ENCODE data around the gene TTC29.
"Not testable (repeated sequence)": the region's sequence is repeated elsewhere in the genome, so short reads cannot be mapped to it uniquely, and the experiment has no call there.

Gene TTC29

DNA sequence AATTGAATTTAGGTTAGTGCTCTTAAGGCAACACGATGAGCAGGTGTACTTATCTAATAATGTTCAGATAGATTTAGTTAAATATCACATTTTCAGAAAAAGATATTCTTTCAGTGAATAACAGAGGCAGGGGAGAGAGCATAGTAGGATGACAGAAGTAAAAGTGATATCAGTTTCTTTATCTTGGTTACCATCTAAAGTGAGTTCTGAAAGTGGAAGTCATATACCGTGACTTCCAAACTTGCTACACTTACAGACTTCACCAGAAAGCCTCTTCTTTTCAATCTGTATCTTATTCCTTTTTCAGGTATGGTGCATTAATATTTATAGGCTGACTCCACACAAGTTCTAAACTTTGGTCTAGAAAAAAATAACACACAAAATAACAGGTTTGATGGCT lies 182.1 kb downstream of the TTC29 start:
- in situ Hi-C loops (cut with MboI; ENCODE audit: low pct_unique_long_range_greater_than_20kb, low sequenced_read_pairs): no loop called here
- DNase-seq: peak; percentile 2

DNA sequence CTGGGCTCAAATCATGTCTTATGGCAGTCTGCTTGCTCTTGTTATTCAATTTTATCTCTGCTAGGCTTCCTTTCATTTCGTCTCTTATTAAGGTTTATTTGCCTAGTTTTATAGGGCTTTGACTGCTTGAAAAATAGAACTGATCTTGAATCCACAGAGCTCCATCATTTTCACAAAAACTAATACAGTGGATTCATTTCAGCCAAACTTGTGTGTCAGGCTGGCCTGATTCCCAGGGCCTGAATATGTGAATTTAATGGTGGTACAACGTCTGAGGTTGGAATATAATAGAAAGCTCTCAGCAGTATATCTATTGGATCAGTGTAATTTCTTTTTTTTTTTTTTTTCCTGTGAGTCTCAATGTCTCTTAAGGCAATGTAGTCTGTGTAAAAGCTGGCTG lies 183.6 kb downstream of the TTC29 start:
- no peak for DNase-seq
- in situ Hi-C loops (cut with MboI; ENCODE audit: low pct_unique_long_range_greater_than_20kb, low sequenced_read_pairs): no loop called here

- in situ Hi-C loops (cut with MboI; ENCODE audit: low pct_unique_long_range_greater_than_20kb, low sequenced_read_pairs): no loop called here
- DNase-seq: no peak
These were observed 203.2 kb downstream of the TTC29 start for GRCh38 chr4:146742416-146742815.

DNA sequence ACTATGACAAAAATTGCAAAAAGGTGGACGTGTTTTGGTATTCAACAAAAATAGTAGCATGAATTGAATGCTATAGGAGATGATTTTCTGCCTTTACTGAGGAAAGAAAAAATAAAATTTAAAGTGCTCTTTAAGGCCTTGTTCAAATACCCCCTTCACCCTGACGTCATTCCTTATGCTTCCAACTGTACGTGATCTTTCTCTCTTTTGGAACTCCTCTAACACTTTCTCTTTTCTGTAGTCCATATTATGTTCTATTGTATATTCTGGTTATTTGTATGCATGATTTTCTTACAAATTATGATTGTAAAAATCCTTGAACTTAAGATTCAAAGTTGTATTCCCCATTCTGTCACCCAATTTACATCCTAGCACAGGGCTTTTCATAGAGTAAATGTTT lies 206.5 kb downstream of the TTC29 start:
- in situ Hi-C loops (cut with MboI; ENCODE audit: low pct_unique_long_range_greater_than_20kb, low sequenced_read_pairs): no loop called here

DNA sequence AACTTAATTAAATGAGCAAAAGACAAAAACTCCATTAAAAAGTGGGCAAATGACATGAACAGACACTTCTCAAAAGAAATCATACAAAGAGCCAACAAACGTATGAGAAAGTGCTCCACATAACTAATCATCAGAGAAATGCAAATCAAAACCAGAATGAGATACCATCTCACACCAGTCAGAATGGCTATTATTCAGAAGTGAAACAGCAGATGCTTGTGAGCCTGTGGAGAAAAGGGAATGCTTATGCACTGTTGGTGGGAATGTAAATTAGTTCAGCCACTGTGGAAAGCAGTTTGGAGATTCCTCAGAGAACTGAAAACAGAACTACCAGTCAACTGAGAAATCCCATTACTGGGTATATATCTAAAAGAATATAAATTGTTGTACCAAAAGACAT lies 222.1 kb downstream of the TTC29 start:
- DNase-seq; in situ Hi-C loops (cut with MboI; ENCODE audit: low pct_unique_long_range_greater_than_20kb, low sequenced_read_pairs): not testable (repeated sequence)

More for the DNA sequence above, 206.5 kb downstream of the TTC29 start:
- no peak for DNase-seq

- in situ Hi-C loops (cut with MboI; ENCODE audit: low pct_unique_long_range_greater_than_20kb, low sequenced_read_pairs): no loop called here
- DNase-seq: no peak
These were observed 235.7 kb downstream of the TTC29 start for GRCh38 chr4:146709956-146710355.

DNA sequence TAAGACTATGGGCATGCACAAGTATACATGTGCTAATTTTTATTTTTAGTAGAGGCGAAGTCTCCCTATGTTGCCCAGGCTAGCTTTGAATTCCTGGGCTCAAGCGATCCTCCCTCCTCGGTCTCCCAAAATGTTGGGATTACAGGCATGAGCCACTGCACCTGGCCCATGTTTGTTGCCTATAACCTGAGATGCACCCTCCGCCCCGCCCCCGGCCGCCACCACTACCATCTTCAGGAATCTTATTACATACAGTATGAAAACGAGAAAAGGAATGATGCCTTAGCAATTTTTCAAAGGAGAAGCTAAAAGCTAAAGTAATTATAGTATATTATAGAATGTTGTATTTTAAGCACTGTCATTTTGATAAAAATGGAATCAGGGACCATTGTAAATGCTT lies 245.8 kb downstream of the TTC29 start:
- no peak for DNase-seq
- in situ Hi-C loops (cut with MboI; ENCODE audit: low pct_unique_long_range_greater_than_20kb, low sequenced_read_pairs): no loop called here

DNA sequence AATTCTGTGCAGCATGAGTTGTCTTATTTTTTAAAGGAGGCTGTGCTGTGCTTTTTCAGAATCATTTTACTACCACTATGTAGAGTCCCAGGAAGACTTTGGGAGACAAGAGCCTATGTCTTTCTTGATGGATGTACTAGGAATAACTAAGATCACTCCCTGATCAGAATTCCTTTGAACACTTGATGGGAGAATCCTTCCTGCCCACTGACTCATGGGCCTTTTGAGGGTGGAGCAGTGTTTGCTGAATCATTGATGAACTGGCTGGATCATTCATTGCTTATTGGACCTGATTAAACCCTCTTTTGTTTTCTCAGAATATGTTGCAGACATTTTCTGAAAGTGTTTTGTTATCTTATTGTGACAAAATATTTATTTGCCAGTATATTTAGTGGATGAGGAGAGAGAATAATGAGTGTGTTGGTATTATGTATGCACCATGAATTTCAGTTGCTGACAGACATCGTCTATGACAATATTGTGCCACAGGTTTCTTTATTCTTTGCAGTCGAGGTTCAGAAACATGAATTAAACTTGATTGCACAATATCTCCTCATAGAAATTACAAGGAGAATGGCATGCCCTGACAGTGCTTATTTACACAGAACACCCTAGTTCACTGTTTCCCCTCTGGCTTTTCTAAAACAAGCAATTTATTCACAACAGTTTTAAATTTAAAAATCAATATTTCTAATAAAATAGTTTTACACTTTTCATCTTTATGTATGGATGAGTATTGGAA lies 270.7 kb downstream of the TTC29 start:
- in situ Hi-C loops (cut with MboI; ENCODE audit: low pct_unique_long_range_greater_than_20kb, low sequenced_read_pairs): no loop called here

DNA sequence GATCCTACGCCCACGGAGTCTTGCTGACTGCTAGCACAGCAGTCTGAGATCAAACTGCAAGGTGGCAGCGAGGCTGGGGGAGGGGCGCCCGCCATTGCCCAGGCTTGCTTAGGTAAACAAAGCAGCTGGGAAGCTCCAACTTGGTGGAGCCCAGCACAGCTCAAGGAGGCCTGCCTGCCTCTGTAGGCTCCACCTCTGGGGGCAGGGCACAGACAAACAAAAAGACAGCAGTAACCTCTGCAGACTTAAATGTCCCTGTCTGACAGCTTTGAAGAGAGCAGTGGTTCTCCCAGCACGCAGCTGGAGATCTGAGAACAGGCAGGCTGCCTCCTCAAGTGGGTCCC lies 281.7 kb downstream of the TTC29 start:
- DNase-seq; in situ Hi-C loops (cut with MboI; ENCODE audit: low pct_unique_long_range_greater_than_20kb, low sequenced_read_pairs): not testable (repeated sequence)

More for the DNA sequence above, 270.7 kb downstream of the TTC29 start:
- no peak for DNase-seq

DNA sequence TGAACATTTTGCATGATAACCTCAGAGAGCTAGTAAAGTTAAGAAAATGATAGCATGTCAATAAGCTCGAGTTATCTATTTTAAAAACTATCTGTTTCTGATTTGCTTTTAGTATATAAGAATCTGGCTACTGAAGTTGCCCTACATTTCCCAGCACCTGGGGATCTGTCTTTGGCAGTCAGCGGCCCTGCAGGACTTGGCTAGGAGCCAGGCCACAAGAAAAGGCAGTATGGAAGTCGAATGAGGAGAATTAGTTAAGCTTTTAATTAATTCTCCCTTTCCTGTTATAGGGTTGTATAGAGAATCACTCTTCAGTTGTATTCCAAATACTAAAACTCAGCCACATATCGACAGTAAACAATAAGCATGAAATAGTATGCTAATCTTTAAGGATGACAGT lies 284.3 kb downstream of the TTC29 start:
- in situ Hi-C loops (cut with MboI; ENCODE audit: low pct_unique_long_range_greater_than_20kb, low sequenced_read_pairs): no loop called here
- no peak for DNase-seq

All from KBM-7 (cell line).